Pancreas (tissue), 10 donors: Measurements from ENCODE around the gene PLA2G6. TPM values are rescaled to one million over a fixed set of nuclear protein-coding genes. Genes with fewer than 3 reads are reported as not detected.

Experiments used
- ATAC-seq, 4 donors: fragments of 200-7000 bp; cut with Tn5 transposase; one replicate each; pipeline versions ENCODE4 v1.8.0 to v1.9.1; 2020; ENCODE audit warnings: mild to moderate bottlenecking in 4 of 4, moderate library complexity in 4 of 4
- DNase-seq, 6 donors: peaks; one replicate each; pipeline ENCODE4 v3.0.0-alpha.2; 2020
- FAIRE-seq: peaks from 2 replicates; lab custom pipeline; 2012; peaks lifted over from hg19 to GRCh38; lab: Jason Lieb, UNC
- H3K27ac ChIP-seq, 4 donors: fragments of 200-600 bp; sonication (generic); 1 replicate in 3 of 4; 2 replicates in 1 of 4; pipeline versions ENCODE4 v1.5.0 to v1.8.0; 2020
- H3K27me3 ChIP-seq, 4 donors: fragments of 200-600 bp; one replicate each; pipeline ENCODE4 v1.8.0; 2021
- H3K36me3 ChIP-seq, 3 donors: fragments of 200-600 bp; sonication (generic) in 1 of 3; one replicate each; pipeline versions ENCODE4 v1.5.0 to v1.8.0; 2020 to 2021
- H3K4me1 ChIP-seq, 3 donors: fragments of 200-600 bp; one replicate each; pipeline ENCODE4 v1.8.0; 2021
- H3K4me3 ChIP-seq, 4 donors: fragments of 200-600 bp; sonication (generic) in 2 of 4; one replicate each; pipeline versions ENCODE4 v1.5.0 to v1.8.0; 2020 to 2021
- H3K9me3 ChIP-seq, 4 donors: fragments of 200-600 bp; one replicate each; pipeline ENCODE4 v1.8.0; 2021
- WGBS, 2 donors: extraction: QIAGEN DNeasy Blood & Tissue Kit; methylation state at CpG; one replicate each; pipeline ENCODE4 v1.1.7; 2013; 5-methylcytosine and 5-hydroxymethylcytosine counted together
- intact Hi-C, 3 donors: fragments of 100-400 bp; cut with DNase I; formaldehyde crosslinking; loops; one replicate each; pipeline versions ENCODE4 v1.11.1 to v1.14.2; 2022
- polyA plus RNA-seq, 2 donors: library from polyadenylated mRNA; stranded (reverse); fragments of 200-250 nt; gene quantifications; one replicate each; pipeline ENCODE4 v1.2.3, GENCODE V29; 2013
- total RNA-seq, 6 donors: library from RNA; stranded (reverse); fragmentation: NEBNext Ultra II Directional in 4 of 6; extraction: Animal tissue kit (Norgen Biotek cat#: 25700) in 4 of 6; gene quantifications; one replicate each; pipeline versions ENCODE4 v1.2.1 to v1.2.4, GENCODE V29; 2021 to 2023
- TF ChIP-seq, protein P1 (sequence below), 4 donors: fragments of 200-600 bp; sonication (generic) in 3 of 4; IDR thresholded peaks; one replicate each; pipeline versions ENCODE4 v1.5.0 to v1.8.0; 2021; ENCODE audit warnings: antibody characterized with exemption in 4 of 4
- donor health status: healthy with polysubstance abuse.
- donor health status: DM: no; HTN: no; CAD: no; lungs with moderate emphysema.
- donor health status: DM: no; HTN: no; CAD: no.
- donor health status: control.
- donor health status: control.
- donor health status: Bipolar disorder and iron deficiency.
- donor health status: DM: yes; HTN: yes; CAD: no.
- donor health status: DM: no; HTN: no; CAD: no.
- donor health status: DM: no; HTN: no; CAD: no.
- donor health status: DM: yes; HTN: yes; CAD: no.

Gene PLA2G6
- total and polyA plus RNA-seq, 8 donors, result 8.7 to 109 (median 26.1) TPM

DNA sequence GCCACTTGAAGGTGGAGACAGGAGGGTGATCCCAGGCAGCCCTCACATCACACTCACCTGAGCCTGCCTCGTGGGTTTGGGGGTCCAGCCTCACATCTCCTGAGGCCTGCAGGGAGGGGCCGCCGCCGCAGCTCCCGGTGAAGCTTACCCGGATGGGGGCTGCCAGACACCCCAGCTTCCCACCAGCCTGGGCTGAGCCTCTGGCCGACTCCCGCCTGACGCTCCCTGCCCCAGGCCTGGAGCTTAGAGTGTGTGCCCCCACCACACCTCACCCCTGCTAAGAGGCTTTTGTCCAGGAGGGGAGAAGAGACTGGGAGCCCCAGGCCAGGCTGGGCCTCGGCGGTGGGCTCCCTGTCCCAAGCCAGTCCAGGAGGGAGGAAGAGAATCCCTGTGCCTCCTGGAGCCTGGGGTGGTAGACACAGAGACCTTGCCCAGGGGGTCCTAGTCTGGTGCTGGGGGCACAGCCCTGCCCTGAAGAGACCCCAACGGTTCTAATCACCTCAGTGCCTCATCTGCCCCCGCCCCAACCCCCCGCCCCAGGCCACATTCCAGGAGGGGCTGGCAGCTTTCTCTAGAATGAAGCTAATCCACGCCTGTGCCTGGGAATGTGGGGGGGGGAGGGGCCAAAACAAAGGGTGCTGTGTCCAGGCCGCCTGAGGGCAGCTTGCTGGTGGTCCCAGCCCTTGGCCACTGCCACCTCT is 97.5 kb downstream of the PLA2G6 start, which contains the start of gene SLC16A8:
Gene SLC16A8, minus strand, starts transcription at position 254 of the 701 bp plus-strand sequence. CDS start 1,311 bp downstream, outside the sequence.
- no peak for DNase-seq
- intact Hi-C loops, result no loop called here
- no peak for ATAC-seq
- TF ChIP-seq, protein P1, sequence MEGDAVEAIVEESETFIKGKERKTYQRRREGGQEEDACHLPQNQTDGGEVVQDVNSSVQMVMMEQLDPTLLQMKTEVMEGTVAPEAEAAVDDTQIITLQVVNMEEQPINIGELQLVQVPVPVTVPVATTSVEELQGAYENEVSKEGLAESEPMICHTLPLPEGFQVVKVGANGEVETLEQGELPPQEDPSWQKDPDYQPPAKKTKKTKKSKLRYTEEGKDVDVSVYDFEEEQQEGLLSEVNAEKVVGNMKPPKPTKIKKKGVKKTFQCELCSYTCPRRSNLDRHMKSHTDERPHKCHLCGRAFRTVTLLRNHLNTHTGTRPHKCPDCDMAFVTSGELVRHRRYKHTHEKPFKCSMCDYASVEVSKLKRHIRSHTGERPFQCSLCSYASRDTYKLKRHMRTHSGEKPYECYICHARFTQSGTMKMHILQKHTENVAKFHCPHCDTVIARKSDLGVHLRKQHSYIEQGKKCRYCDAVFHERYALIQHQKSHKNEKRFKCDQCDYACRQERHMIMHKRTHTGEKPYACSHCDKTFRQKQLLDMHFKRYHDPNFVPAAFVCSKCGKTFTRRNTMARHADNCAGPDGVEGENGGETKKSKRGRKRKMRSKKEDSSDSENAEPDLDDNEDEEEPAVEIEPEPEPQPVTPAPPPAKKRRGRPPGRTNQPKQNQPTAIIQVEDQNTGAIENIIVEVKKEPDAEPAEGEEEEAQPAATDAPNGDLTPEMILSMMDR (IDR thresholded peaks at IDR 0.05), result no peak
- Histone ChIP-seq H3K36me3 (no peaks in the 10 kb centered on the region), H3K27ac (no peak within 1 kb of the TSS), H3K27me3 (peaks cover 0 to 4% (median 0%) of the 10 kb centered on the region in 4 donors), H3K4me1 (peaks cover 0 to 8% (median 3%) of the 10 kb centered on the region in 3 donors), H3K9me3 (no peaks in the 10 kb centered on the region), H3K4me3 (no peak within 1 kb of the TSS)
- 73 to 81% methylated on average over 16 of the region's 16 CpGs for WGBS, 2 donors
- no peak for FAIRE-seq

DNA sequence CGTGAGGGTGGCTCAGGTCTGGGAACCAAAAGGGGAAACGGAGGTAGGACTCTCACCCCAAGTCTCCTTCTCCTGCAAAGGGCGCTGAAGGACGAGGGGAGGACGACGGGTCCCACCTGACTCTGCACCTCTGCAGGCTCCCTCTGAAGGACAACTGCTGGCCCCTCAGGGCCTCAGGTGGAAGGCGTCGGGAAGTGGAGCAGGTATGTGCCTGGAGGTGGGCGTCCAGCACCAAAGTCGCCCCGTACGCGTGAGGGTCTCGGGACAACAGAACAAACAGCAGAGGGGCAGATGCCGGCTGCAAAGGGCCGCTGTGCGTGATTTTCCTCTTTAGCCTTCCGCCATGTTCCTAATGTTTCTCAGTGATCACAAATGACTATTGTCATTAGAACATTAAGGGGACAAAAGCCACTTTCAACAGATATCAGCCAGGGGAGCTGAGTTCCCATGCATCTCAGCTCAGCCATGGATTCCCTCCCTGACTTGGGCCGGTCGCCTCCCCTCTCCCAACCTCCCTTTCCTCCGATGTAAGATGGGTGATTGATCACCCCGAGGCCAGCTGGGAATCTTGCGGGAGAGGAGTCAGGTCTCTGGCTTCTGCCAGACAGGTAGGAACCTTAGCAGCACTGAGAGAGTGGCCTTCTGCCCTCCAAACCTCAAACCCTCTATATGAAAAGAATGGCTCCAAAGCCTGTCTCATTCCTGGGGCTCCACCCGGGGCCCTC is 98.5 kb downstream of the PLA2G6 start:
- Histone ChIP-seq H3K4me3 (no peak overlapping the region), H3K4me1 (peaks cover 0 to 8% (median 3%) of the 10 kb centered on the region in 3 donors), H3K36me3 (no peaks in the 10 kb centered on the region), H3K9me3 (no peaks in the 10 kb centered on the region), H3K27me3 (peaks cover 0 to 4% (median 0%) of the 10 kb centered on the region in 4 donors), H3K27ac (no peak overlapping the region)
- ATAC-seq, result no peak
- intact Hi-C loops, result no loop called here
- TF ChIP-seq, protein P1 (IDR thresholded peaks at IDR 0.05), result no peak
- 60 to 68% methylated on average over 24 of the region's 24 CpGs for WGBS, 2 donors
- no peak for FAIRE-seq
- DNase-seq, result peak in 1 of 6 donors; percentile 61

DNA sequence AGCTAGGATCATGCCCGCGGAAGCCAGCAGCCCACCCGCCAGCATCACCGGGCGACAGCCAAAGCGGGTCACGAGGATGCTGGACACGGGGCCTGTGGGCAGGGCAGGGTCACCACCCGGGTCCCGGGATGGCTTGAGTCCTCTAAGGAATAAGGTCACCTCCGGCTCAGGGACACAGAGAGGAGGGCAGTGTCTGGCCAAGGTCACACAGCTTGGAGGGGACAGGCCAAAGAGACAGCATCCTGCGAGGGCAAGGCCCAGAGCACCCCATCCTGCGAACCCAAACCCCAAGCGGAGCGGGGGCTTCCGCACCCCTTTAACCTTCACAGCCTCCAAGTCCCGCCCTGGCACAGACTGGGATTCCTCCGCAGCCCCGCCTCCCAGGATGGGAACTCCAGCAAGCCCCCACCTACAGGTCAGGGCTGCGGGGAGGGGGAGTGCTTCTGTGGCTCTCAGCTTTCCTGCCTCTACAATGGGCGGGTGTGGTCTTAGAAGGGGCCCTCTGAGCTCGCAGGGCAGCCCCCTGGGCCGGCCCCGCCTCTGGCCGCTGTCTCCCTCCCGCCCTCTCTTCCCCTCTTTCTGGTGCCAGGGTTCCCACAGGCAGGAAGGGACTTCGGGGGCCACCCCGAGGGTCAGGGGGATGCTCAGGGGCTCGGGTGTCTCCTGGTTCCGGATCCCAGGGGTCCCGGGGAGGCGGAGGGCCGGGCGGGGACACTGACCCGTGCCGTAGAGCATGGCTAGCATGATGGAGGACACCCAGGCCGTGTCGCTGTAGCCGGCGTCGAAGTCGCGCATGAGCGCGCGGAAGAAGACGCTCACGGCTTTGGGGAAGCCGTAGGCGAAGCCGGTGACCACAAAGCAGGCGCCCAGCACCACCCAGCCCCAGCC is 99.4 kb downstream of the PLA2G6 start:
- TF ChIP-seq, protein P1 (IDR thresholded peaks at IDR 0.05), result no peak
- 18 to 20% methylated on average over 45 to 52 of the region's 52 CpGs for WGBS, 2 donors
- no peak for FAIRE-seq

DNA sequence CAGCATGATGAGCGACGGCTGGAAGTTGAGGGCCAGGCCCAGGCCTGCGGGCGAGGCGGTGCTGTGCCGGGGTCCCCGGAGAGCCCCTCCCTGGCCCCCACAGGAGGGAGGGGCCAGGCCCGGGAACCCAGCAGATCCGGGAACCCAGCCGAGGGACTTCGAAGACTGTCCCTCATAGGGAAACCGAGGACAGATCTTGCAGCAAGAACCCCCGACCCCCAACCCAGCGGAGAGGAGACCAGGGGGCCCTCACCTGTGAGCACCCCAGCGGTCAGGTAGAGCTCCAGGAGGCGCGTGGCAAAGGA is 100.0 kb downstream of the PLA2G6 start:
- H3K4me3 ChIP-seq, result peak overlapping the region in 2 of 4 donors; percentile 22 to 35
- ATAC-seq (no peak), DNase-seq (peak in 1 of 6 donors; percentile 77), FAIRE-seq (no peak)
- H3K27me3 ChIP-seq, result peaks cover 0 to 4% (median 0%) of the 10 kb centered on the region in 4 donors
- intact Hi-C loops, result no loop called here
- 10 to 13% methylated on average over 13 to 17 of the region's 17 CpGs for WGBS, 2 donors
- no peak overlapping the region for H3K27ac ChIP-seq
- no peaks in the 10 kb centered on the region for H3K9me3 ChIP-seq
- TF ChIP-seq, protein P1 (IDR thresholded peaks at IDR 0.05), result no peak
- H3K36me3 ChIP-seq, result no peaks in the 10 kb centered on the region
- peaks cover 0 to 8% (median 3%) of the 10 kb centered on the region in 3 donors for H3K4me1 ChIP-seq

More for the DNA sequence above, 99.4 kb downstream of the PLA2G6 start:
- Histone ChIP-seq H3K36me3 (no peaks in the 10 kb centered on the region), H3K27ac (no peak overlapping the region), H3K9me3 (no peaks in the 10 kb centered on the region), H3K27me3 (peaks cover 0 to 4% (median 0%) of the 10 kb centered on the region in 4 donors), H3K4me1 (peaks cover 0 to 8% (median 3%) of the 10 kb centered on the region in 3 donors), H3K4me3 (peak overlapping the region in 1 of 4 donors; percentile 35)
- ATAC-seq (peak in 2 of 4 donors; percentile 3 to 9), DNase-seq (peak in 1 of 6 donors; percentile 59)
- intact Hi-C loops, result no loop called here
